Mesenchymal stem cell (in vitro differentiated cells and primary cell): ENCODE data around the gene MT1A.
A peak's percentile ranks its signal among the peaks of the same experiment; 100 is the strongest.

Source experiments
- DNase-seq: peaks from one replicate; pipeline ENCODE4 v3.0.0-alpha.2; 2013
- H2AFZ ChIP-seq: one replicate; pipeline ENCODE4 v1.6.1; 2013; ENCODE audit warnings: low read depth, mild to moderate bottlenecking, control low read depth, inconsistent platforms, low read length, moderate library complexity
- H2AK5ac ChIP-seq: 2 replicates; pipeline ENCODE4 v1.6.1; 2013; ENCODE audit warnings: low read length, moderate library complexity, mild to moderate bottlenecking, inconsistent platforms; ENCODE audit not compliant: severe bottlenecking
- H2BK120ac ChIP-seq: one replicate; pipeline ENCODE4 v1.6.1; 2013; ENCODE audit warnings: low read depth, mild to moderate bottlenecking, inconsistent platforms, low read length, moderate library complexity
- H2BK12ac ChIP-seq, 2 experiments: one replicate each; pipeline ENCODE4 v1.6.1; 2013; ENCODE audit warnings: inconsistent platforms in 2 of 2, low read length in 2 of 2, mild to moderate bottlenecking in 2 of 2, moderate library complexity in 2 of 2, control low read depth in 1 of 2
- H2BK15ac ChIP-seq: one replicate; pipeline ENCODE4 v1.6.1; 2013; ENCODE audit warnings: mild to moderate bottlenecking, low read depth, inconsistent platforms; ENCODE audit not compliant: poor library complexity, severe bottlenecking
- H2BK5ac ChIP-seq: 2 replicates; pipeline ENCODE4 v1.6.1; 2013; ENCODE audit warnings: low read depth, mild to moderate bottlenecking, low read length, control low read depth, inconsistent platforms; ENCODE audit not compliant: poor library complexity, severe bottlenecking
- H3K14ac ChIP-seq, 2 experiments: one replicate each; pipeline ENCODE4 v1.6.1; 2013; ENCODE audit warnings: inconsistent platforms in 2 of 2, low read length in 2 of 2, control low read depth in 1 of 2, mild to moderate bottlenecking in 1 of 2, moderate library complexity in 1 of 2
- H3K18ac ChIP-seq, 2 experiments: one replicate each; pipeline ENCODE4 v1.6.1; 2013; ENCODE audit warnings: inconsistent platforms in 2 of 2, low read length in 2 of 2, control low read depth in 1 of 2, low read depth in 1 of 2, mild to moderate bottlenecking in 1 of 2
- H3K23ac ChIP-seq, 2 experiments: one replicate each; pipeline ENCODE4 v1.6.1; 2013; ENCODE audit warnings: inconsistent platforms in 2 of 2, low read length in 2 of 2, mild to moderate bottlenecking in 2 of 2, moderate library complexity in 2 of 2, control low read depth in 1 of 2
- H3K27ac ChIP-seq: 2 replicates; pipeline ENCODE4 v1.5.1; 2013; ENCODE audit warnings: mild to moderate bottlenecking, moderate library complexity, low read length, control low read depth, inconsistent platforms; ENCODE audit not compliant: poor library complexity, severe bottlenecking
- H3K27me3 ChIP-seq, 2 experiments: 2 replicates each; pipeline versions ENCODE4 v1.6.1 to v1.7.0; 2013; ENCODE audit warnings: low read length in 2 of 2, mild to moderate bottlenecking in 2 of 2, moderate library complexity in 2 of 2, control low read depth in 1 of 2, inconsistent platforms in 1 of 2; ENCODE audit not compliant: control insufficient read depth in 1 of 2, insufficient read depth in 1 of 2
- H3K36me3 ChIP-seq, 2 experiments: 2 replicates each; pipeline versions ENCODE4 v1.6.1 to v1.7.0; 2013; ENCODE audit warnings: low read length in 2 of 2, control low read depth in 1 of 2, inconsistent platforms in 1 of 2, low read depth in 1 of 2, mild to moderate bottlenecking in 1 of 2; ENCODE audit not compliant: insufficient read depth in 2 of 2, control insufficient read depth in 1 of 2
- H3K4ac ChIP-seq, 2 experiments: one replicate each; pipeline ENCODE4 v1.6.1; 2013; ENCODE audit warnings: inconsistent platforms in 2 of 2, low read length in 2 of 2, mild to moderate bottlenecking in 2 of 2, moderate library complexity in 2 of 2, control low read depth in 1 of 2, low read depth in 1 of 2
- H3K4me1 ChIP-seq: 2 replicates; pipeline ENCODE4 v1.6.1; 2013; ENCODE audit warnings: low read depth, low read length, control low read depth; ENCODE audit not compliant: control insufficient read depth, insufficient read depth
- H3K4me2 ChIP-seq: 2 replicates; pipeline ENCODE4 v1.6.1; 2013; ENCODE audit warnings: low read length, mild to moderate bottlenecking, inconsistent platforms; ENCODE audit not compliant: poor library complexity, severe bottlenecking
- H3K4me3 ChIP-seq, 2 experiments: 2 replicates each; pipeline versions ENCODE4 v1.5.1 to v1.7.0; 2013; ENCODE audit warnings: low read length in 2 of 2, mild to moderate bottlenecking in 2 of 2, control low read depth in 1 of 2, low read depth in 1 of 2; ENCODE audit not compliant: insufficient read depth in 1 of 2
- H3K79me1 ChIP-seq: replicated peaks from 2 replicates; pipeline ENCODE4 v1.6.1; 2013; ENCODE audit warnings: mild to moderate bottlenecking, control low read depth, low read length, inconsistent platforms; ENCODE audit not compliant: poor library complexity, severe bottlenecking
- H3K9ac ChIP-seq: 2 replicates; pipeline ENCODE4 v1.7.0; 2013; ENCODE audit warnings: mild to moderate bottlenecking, low read length, moderate library complexity
- H3K9me3 ChIP-seq: 2 replicates; pipeline ENCODE4 v1.7.0; 2013; ENCODE audit warnings: mild to moderate bottlenecking, low read length; ENCODE audit not compliant: control insufficient read depth
- H4K8ac ChIP-seq: one replicate; pipeline ENCODE4 v1.6.1; 2013; ENCODE audit warnings: inconsistent platforms, mild to moderate bottlenecking, low read length, moderate library complexity
- H4K91ac ChIP-seq: one replicate; pipeline ENCODE4 v1.6.1; 2013; ENCODE audit warnings: mild to moderate bottlenecking, low read length, inconsistent platforms
- WGBS: methylation state at CpG from one replicate; pipeline ENCODE4 v1.1.7; 2013; ENCODE audit warnings: mixed read lengths; 5-methylcytosine and 5-hydroxymethylcytosine counted together

MT1A gene

DNA sequence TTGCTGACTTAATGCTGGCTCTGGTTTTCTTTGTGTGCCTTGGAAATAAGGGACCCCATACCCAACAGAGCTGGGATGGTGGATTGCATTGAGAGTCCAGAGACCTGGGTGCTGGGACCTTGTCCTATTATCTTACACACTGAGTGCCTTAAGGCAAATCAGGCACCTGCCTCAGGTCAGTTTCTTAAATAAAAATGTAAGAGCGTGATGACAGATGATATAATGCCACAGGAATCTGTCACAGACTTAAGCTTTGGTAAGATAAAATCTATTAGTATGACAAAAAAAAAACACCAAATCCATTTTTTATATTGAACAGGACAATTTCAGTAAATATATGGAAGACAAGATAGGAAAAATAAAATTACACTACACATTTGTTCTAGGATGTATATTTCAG lies 1.6 kb downstream of the MT1A start:
- H3K4me3 ChIP-seq = no peak overlapping the region
- H3K9me3 ChIP-seq = no peaks in the 10 kb centered on the region

GRCh38 chr16:56641166-56641565 lies 2.7 kb downstream of the MT1A start:
- H3K4ac ChIP-seq = no peak overlapping the region
- no peak overlapping the region for H3K18ac ChIP-seq
- 75% methylated on average over 2 of the region's 2 CpGs for WGBS
- no peak overlapping the region for H2BK120ac ChIP-seq
- H3K36me3 ChIP-seq = no peaks in the 10 kb centered on the region
- H3K4me3 ChIP-seq = no peak overlapping the region
- no peak overlapping the region for H3K9ac ChIP-seq
- H2AK5ac ChIP-seq = no peak overlapping the region
- no peak overlapping the region for H3K4me2 ChIP-seq
- no peak overlapping the region for H2BK5ac ChIP-seq
- no peak overlapping the region for H4K8ac ChIP-seq
- H3K9me3 ChIP-seq = no peaks in the 10 kb centered on the region
- no peak for DNase-seq
- H3K27me3 ChIP-seq = peaks cover 24 to 94% of the 10 kb centered on the region in 2 experiments
- no peak overlapping the region for H2BK15ac ChIP-seq
- H4K91ac ChIP-seq = no peak overlapping the region
- no peak overlapping the region for H2BK12ac ChIP-seq
- no peak overlapping the region for H3K14ac ChIP-seq
- H3K23ac ChIP-seq = peak overlapping the region in 1 of 2 experiments; percentile 60
- no peak overlapping the region for H2AFZ ChIP-seq
- no peak overlapping the region for H3K27ac ChIP-seq
- peaks cover 17% of the 10 kb centered on the region for H3K4me1 ChIP-seq
- no peaks in the 10 kb centered on the region for H3K79me1 ChIP-seq

More for the DNA sequence above, 1.6 kb downstream of the MT1A start:
- Histone ChIP-seq H2BK5ac (no peak overlapping the region), H2AK5ac (no peak overlapping the region), H4K91ac (no peak overlapping the region), H3K4me2 (no peak overlapping the region), H3K18ac (no peak overlapping the region), H3K79me1 (no peaks in the 10 kb centered on the region), H3K4ac (no peak overlapping the region), H3K4me1 (peaks cover 23% of the 10 kb centered on the region), H3K14ac (no peak overlapping the region), H3K27ac (no peak overlapping the region), H3K36me3 (no peaks in the 10 kb centered on the region), H3K9ac (no peak overlapping the region), H2BK120ac (no peak overlapping the region), H3K27me3 (peaks cover 23 to 94% of the 10 kb centered on the region in 2 experiments), H2BK12ac (no peak overlapping the region), H2BK15ac (no peak overlapping the region), H2AFZ (no peak overlapping the region), H4K8ac (no peak overlapping the region), H3K23ac (no peak overlapping the region)
- WGBS = no CpG with 5 or more reads among the region's 1 CpG
- DNase-seq = no peak

GRCh38 chr16:56643080-56643778 lies 4.8 kb downstream of the MT1A start:
- H2BK5ac ChIP-seq = no peak overlapping the region
- no peak overlapping the region for H3K27ac ChIP-seq
- no peak overlapping the region for H2BK15ac ChIP-seq
- H3K14ac ChIP-seq = no peak overlapping the region
- WGBS = 2% methylated on average over 42 of the region's 42 CpGs
- H3K36me3 ChIP-seq = no peaks in the 10 kb centered on the region
- no peak overlapping the region for H3K18ac ChIP-seq
- H3K4me1 ChIP-seq = peaks cover 15% of the 10 kb centered on the region
- no peak overlapping the region for H4K8ac ChIP-seq
- H2AFZ ChIP-seq = no peak overlapping the region
- no peak overlapping the region for H3K4ac ChIP-seq
- DNase-seq = no peak
- no peak overlapping the region for H2BK120ac ChIP-seq
- H3K27me3 ChIP-seq = peaks cover 38 to 94% of the 10 kb centered on the region in 2 experiments
- peak overlapping the region; percentile 48 for H3K4me2 ChIP-seq
- no peaks in the 10 kb centered on the region for H3K9me3 ChIP-seq
- no peaks in the 10 kb centered on the region for H3K79me1 ChIP-seq
- peak overlapping the region; percentile 54 for H3K9ac ChIP-seq
- H3K23ac ChIP-seq = no peak overlapping the region
- peak overlapping the region; percentile 34 to 69 for H3K4me3 ChIP-seq
- no peak overlapping the region for H2BK12ac ChIP-seq
- H2AK5ac ChIP-seq = no peak overlapping the region
- no peak overlapping the region for H4K91ac ChIP-seq

GRCh38 chr16:56643833-56644232 lies 5.4 kb downstream of the MT1A start:
- H3K14ac ChIP-seq = no peak overlapping the region
- WGBS = 38% methylated on average over 5 of the region's 5 CpGs
- no peak overlapping the region for H2AFZ ChIP-seq
- H3K9me3 ChIP-seq = no peaks in the 10 kb centered on the region
- H3K9ac ChIP-seq = peak overlapping the region; percentile 54
- H3K18ac ChIP-seq = no peak overlapping the region
- H2BK12ac ChIP-seq = no peak overlapping the region
- H3K23ac ChIP-seq = peak overlapping the region in 1 of 2 experiments; percentile 9
- H3K4me2 ChIP-seq = no peak overlapping the region
- no peak overlapping the region for H4K8ac ChIP-seq
- H3K27me3 ChIP-seq = peaks cover 44 to 94% of the 10 kb centered on the region in 2 experiments
- no peak overlapping the region for H3K27ac ChIP-seq
- H4K91ac ChIP-seq = no peak overlapping the region
- no peaks in the 10 kb centered on the region for H3K79me1 ChIP-seq
- H3K4ac ChIP-seq = no peak overlapping the region
- no peak for DNase-seq
- no peak overlapping the region for H2AK5ac ChIP-seq
- no peak overlapping the region for H2BK15ac ChIP-seq
- H2BK120ac ChIP-seq = no peak overlapping the region
- no peak overlapping the region for H2BK5ac ChIP-seq
- no peaks in the 10 kb centered on the region for H3K36me3 ChIP-seq
- H3K4me1 ChIP-seq = peaks cover 11% of the 10 kb centered on the region
- peak overlapping the region in 1 of 2 experiments; percentile 69 for H3K4me3 ChIP-seq
